GM23338 (cell line): ENCODE results near the gene DNAH17. TPM values are rescaled to one million over a fixed set of nuclear protein-coding genes. Genes with fewer than 3 reads are reported as not detected.

Experiments
- ATAC-seq: fragments of 200-7000 bp; cut with Tn5 transposase; 3 replicates; pipeline ENCODE4 v1.9.1; 2020
- DNase-seq: peaks from one replicate; pipeline ENCODE4 v3.0.0-alpha.2; 2015; ENCODE audit warnings: low spot score
- H2AFZ ChIP-seq: fragments of 200-600 bp; sonication (generic); 2 replicates; pipeline ENCODE4 v1.8.0; 2016; ENCODE audit warnings: antibody characterized with exemption, mild to moderate bottlenecking, moderate library complexity
- H3F3A ChIP-seq: fragments of 200-600 bp; sonication (generic); replicated peaks from 2 replicates; pipeline ENCODE4 v1.8.0; 2017; ENCODE audit warnings: antibody characterized with exemption, mixed run types, low read depth
- H3K27ac ChIP-seq: fragments of 200-600 bp; sonication (generic); 2 replicates; pipeline ENCODE4 v1.6.1; 2016; ENCODE audit warnings: low read depth
- H3K27me3 ChIP-seq: fragments of 200-600 bp; sonication (generic); 2 replicates; pipeline ENCODE4 v1.8.0; 2016; ENCODE audit warnings: mild to moderate bottlenecking, mixed run types, moderate library complexity; ENCODE audit not compliant: insufficient read depth
- H3K36me3 ChIP-seq: fragments of 200-600 bp; sonication (generic); 2 replicates; pipeline ENCODE4 v1.8.0; 2016; ENCODE audit warnings: mild to moderate bottlenecking; ENCODE audit not compliant: insufficient read depth
- H3K4me1 ChIP-seq: fragments of 200-600 bp; sonication (generic); 2 replicates; pipeline ENCODE4 v1.8.0; 2016; ENCODE audit warnings: mild to moderate bottlenecking, moderate library complexity; ENCODE audit not compliant: insufficient read depth
- H3K4me2 ChIP-seq: fragments of 200-600 bp; sonication (generic); 2 replicates; pipeline ENCODE4 v1.7.1; 2017; ENCODE audit warnings: mixed run types
- H3K4me3 ChIP-seq: fragments of 200-600 bp; sonication (generic); 2 replicates; pipeline ENCODE4 v1.6.1; 2016; ENCODE audit warnings: mixed run types
- H3K79me2 ChIP-seq: fragments of 200-600 bp; sonication (generic); replicated peaks from 2 replicates; pipeline ENCODE4 v1.8.0; 2017; ENCODE audit warnings: mild to moderate bottlenecking; ENCODE audit not compliant: insufficient read depth
- H3K9me2 ChIP-seq: fragments of 200-600 bp; sonication (generic); 2 replicates; pipeline ENCODE4 v1.8.0; 2017; ENCODE audit not compliant: insufficient read depth
- H4K20me1 ChIP-seq: fragments of 200-600 bp; sonication (generic); replicated peaks from 2 replicates; pipeline ENCODE4 v1.8.0; 2017; ENCODE audit warnings: mild to moderate bottlenecking; ENCODE audit not compliant: insufficient read depth
- H3K27ac Mint-ChIP-seq: 2 replicates; pipeline ENCODE4 v1.8.0; 2020; ENCODE audit warnings: inconsistent platforms, mild to moderate bottlenecking, moderate library complexity, mixed read lengths
- H3K27me3 Mint-ChIP-seq: 3 replicates; pipeline ENCODE4 v1.8.0; 2022; ENCODE audit warnings: low read depth, mild to moderate bottlenecking, moderate library complexity, mixed read lengths, inconsistent platforms; ENCODE audit not compliant: insufficient read depth, poor library complexity
- H3K36me3 Mint-ChIP-seq: 3 replicates; pipeline ENCODE4 v1.8.0; 2021; ENCODE audit warnings: low read depth, mild to moderate bottlenecking, inconsistent platforms, moderate library complexity, mixed read lengths
- H3K4me1 Mint-ChIP-seq: 3 replicates; pipeline ENCODE4 v1.8.0; 2020; ENCODE audit warnings: mild to moderate bottlenecking, inconsistent platforms, mixed read lengths
- H3K4me3 Mint-ChIP-seq: 3 replicates; pipeline ENCODE4 v1.8.0; 2021; ENCODE audit warnings: moderate library complexity, mild to moderate bottlenecking, inconsistent platforms, mixed read lengths
- H3K9me3 Mint-ChIP-seq: 3 replicates; pipeline ENCODE4 v1.8.0; 2020; ENCODE audit warnings: moderate library complexity, mild to moderate bottlenecking, inconsistent platforms, mixed read lengths
- CREB1 ChIP-seq: fragments of 250-450 bp; sonication (Bioruptor Pico); IDR thresholded peaks from 2 replicates; pipeline ENCODE4 v1.5.0; 2020; ENCODE audit warnings: low read depth, mild to moderate bottlenecking, moderate library complexity
- EZH2 ChIP-seq: fragments of 200-600 bp; sonication (generic); IDR thresholded peaks from one replicate; pipeline ENCODE4 v1.8.0; 2017; ENCODE audit warnings: antibody characterized with exemption, mild to moderate bottlenecking, low read depth; ENCODE audit not compliant: unreplicated experiment
- EZH2phosphoT487 ChIP-seq: fragments of 200-600 bp; sonication (generic); IDR thresholded peaks from one replicate; pipeline ENCODE4 v1.8.1; 2018; ENCODE audit warnings: antibody characterized with exemption; ENCODE audit not compliant: unreplicated experiment
- JUNB ChIP-seq: IDR thresholded peaks from one replicate; pipeline ENCODE4 v1.6.1; 2016; ENCODE audit warnings: antibody characterized with exemption; ENCODE audit not compliant: unreplicated experiment
- NANOG ChIP-seq: IDR thresholded peaks from 2 replicates; pipeline ENCODE4 v1.6.1; 2016; ENCODE audit warnings: antibody characterized with exemption, borderline replicate concordance
- POLR2AphosphoS5 ChIP-seq: IDR thresholded peaks from 2 replicates; pipeline ENCODE4 v1.6.1; 2016; ENCODE audit warnings: antibody characterized with exemption, low read depth
- STAT1 ChIP-seq: IDR thresholded peaks from one replicate; pipeline ENCODE4 v1.6.1; 2016; ENCODE audit warnings: antibody characterized with exemption; ENCODE audit not compliant: unreplicated experiment
- ZNF114 ChIP-seq: fragments of 250-450 bp; sonication (Bioruptor Pico); IDR thresholded peaks from 2 replicates; pipeline ENCODE4 v1.5.0; 2020; ENCODE audit warnings: mild to moderate bottlenecking, moderate library complexity
- ZNF331 ChIP-seq: fragments of 250-450 bp; sonication (Bioruptor Pico); IDR thresholded peaks from 2 replicates; pipeline ENCODE4 v1.5.0; 2020; ENCODE audit warnings: low read depth, mild to moderate bottlenecking, moderate library complexity
- polyA plus RNA-seq: library from polyadenylated mRNA; unstranded; fragments of >200 nt; fragmentation: Nextera tagmentation; extraction: Ambion mirVana; gene quantifications from 2 replicates; pipeline ENCODE4 v1.2.1, GENCODE V29; 2016
- total RNA-seq: library from RNA; depleted of rRNA; stranded (reverse); fragments of >200 nt; shearing (Covaris generic); gene quantifications from 2 replicates; pipeline ENCODE4 v1.2.3, GENCODE V29; 2014
- TF ChIP-seq, protein P1 (sequence below), 2 experiments: fragments of 200-600 bp in 1 of 2; sonication (generic) in 1 of 2; conservative IDR thresholded peaks; 2 replicates each; pipeline versions ENCODE4 v1.5.1 to v1.6.1; 2016 to 2017; ENCODE audit warnings: antibody characterized with exemption in 2 of 2, low read depth in 2 of 2, mild to moderate bottlenecking in 2 of 2, moderate library complexity in 1 of 2
- TF ChIP-seq, protein P2 (sequence below): IDR thresholded peaks from one replicate; pipeline ENCODE4 v1.6.1; 2018; ENCODE audit warnings: antibody characterized with exemption; ENCODE audit not compliant: unreplicated experiment
- TF ChIP-seq, protein P3 (sequence below): fragments of 250-450 bp; sonication (Bioruptor Pico); IDR thresholded peaks from 2 replicates; pipeline ENCODE4 v1.5.0; 2020; ENCODE audit warnings: mild to moderate bottlenecking, moderate library complexity
- TF ChIP-seq, protein P4 (sequence below): IDR thresholded peaks from 2 replicates; pipeline ENCODE4 v1.6.1; 2016; ENCODE audit warnings: antibody characterized with exemption

DNAH17 gene
- total and polyA plus RNA-seq, 2 experiments from 2014 or later: 0.59 to 2.0 TPM

DNA sequence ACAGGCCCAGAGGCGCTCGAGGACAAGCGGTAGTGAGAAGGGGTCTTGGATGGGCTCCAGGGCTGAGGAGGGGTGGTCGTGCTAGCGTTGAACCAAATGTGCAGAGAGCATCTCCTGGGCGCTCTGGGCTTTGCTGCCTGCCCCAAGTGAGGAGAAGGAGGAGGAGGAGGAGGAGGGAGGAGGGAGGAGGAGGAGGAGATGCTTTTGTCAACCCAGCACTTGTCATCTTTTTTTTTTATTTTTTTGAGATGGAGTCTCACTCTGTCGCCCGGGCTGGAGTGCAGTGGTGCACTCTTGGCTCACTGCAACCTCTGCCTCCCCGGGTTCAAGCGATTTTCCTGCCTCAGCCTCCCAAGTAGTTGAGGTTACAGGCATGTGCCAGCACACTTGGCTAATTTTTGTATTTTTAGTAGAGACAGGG is 138.9 kb downstream of the DNAH17 start:
- Histone ChIP-seq H3K9me2 (no peaks in the 10 kb centered on the region), H3K27me3 (no peaks in the 10 kb centered on the region), H3F3A (no peaks in the 10 kb centered on the region), H4K20me1 (no peaks in the 10 kb centered on the region), H3K27ac (no peak overlapping the region), H3K4me2 (no peak overlapping the region), H2AFZ (no peak overlapping the region), H3K4me3 (no peak overlapping the region), H3K36me3 (no peaks in the 10 kb centered on the region), H3K79me2 (no peaks in the 10 kb centered on the region), H3K4me1 (no peaks in the 10 kb centered on the region; the same call in 1 of the 2 replicates)
- Mint-ChIP-seq H3K36me3 (peaks cover 4% of the 10 kb centered on the region; the same call in 1 of the 3 replicates), H3K4me1 (peaks cover 23% of the 10 kb centered on the region), H3K4me3 (no peak overlapping the region), H3K27ac (no peak overlapping the region), H3K27me3 (peaks cover 16% of the 10 kb centered on the region), H3K9me3 (peaks cover 16% of the 10 kb centered on the region)
- DNase-seq (no peak), ATAC-seq (no peak)
- TF ChIP-seq JUNB: no peak
- no peak for TF ChIP-seq ZNF331 (CRISPR knock-in tag)
- TF ChIP-seq NANOG: no peak
- TF ChIP-seq, protein P1, sequence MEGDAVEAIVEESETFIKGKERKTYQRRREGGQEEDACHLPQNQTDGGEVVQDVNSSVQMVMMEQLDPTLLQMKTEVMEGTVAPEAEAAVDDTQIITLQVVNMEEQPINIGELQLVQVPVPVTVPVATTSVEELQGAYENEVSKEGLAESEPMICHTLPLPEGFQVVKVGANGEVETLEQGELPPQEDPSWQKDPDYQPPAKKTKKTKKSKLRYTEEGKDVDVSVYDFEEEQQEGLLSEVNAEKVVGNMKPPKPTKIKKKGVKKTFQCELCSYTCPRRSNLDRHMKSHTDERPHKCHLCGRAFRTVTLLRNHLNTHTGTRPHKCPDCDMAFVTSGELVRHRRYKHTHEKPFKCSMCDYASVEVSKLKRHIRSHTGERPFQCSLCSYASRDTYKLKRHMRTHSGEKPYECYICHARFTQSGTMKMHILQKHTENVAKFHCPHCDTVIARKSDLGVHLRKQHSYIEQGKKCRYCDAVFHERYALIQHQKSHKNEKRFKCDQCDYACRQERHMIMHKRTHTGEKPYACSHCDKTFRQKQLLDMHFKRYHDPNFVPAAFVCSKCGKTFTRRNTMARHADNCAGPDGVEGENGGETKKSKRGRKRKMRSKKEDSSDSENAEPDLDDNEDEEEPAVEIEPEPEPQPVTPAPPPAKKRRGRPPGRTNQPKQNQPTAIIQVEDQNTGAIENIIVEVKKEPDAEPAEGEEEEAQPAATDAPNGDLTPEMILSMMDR (conservative IDR thresholded peaks at IDR 0.05; ENCODE audit: low read depth in 2 of 2): no peak
- TF ChIP-seq, protein P2, sequence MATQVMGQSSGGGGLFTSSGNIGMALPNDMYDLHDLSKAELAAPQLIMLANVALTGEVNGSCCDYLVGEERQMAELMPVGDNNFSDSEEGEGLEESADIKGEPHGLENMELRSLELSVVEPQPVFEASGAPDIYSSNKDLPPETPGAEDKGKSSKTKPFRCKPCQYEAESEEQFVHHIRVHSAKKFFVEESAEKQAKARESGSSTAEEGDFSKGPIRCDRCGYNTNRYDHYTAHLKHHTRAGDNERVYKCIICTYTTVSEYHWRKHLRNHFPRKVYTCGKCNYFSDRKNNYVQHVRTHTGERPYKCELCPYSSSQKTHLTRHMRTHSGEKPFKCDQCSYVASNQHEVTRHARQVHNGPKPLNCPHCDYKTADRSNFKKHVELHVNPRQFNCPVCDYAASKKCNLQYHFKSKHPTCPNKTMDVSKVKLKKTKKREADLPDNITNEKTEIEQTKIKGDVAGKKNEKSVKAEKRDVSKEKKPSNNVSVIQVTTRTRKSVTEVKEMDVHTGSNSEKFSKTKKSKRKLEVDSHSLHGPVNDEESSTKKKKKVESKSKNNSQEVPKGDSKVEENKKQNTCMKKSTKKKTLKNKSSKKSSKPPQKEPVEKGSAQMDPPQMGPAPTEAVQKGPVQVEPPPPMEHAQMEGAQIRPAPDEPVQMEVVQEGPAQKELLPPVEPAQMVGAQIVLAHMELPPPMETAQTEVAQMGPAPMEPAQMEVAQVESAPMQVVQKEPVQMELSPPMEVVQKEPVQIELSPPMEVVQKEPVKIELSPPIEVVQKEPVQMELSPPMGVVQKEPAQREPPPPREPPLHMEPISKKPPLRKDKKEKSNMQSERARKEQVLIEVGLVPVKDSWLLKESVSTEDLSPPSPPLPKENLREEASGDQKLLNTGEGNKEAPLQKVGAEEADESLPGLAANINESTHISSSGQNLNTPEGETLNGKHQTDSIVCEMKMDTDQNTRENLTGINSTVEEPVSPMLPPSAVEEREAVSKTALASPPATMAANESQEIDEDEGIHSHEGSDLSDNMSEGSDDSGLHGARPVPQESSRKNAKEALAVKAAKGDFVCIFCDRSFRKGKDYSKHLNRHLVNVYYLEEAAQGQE: no peak
- TF ChIP-seq, protein P3, sequence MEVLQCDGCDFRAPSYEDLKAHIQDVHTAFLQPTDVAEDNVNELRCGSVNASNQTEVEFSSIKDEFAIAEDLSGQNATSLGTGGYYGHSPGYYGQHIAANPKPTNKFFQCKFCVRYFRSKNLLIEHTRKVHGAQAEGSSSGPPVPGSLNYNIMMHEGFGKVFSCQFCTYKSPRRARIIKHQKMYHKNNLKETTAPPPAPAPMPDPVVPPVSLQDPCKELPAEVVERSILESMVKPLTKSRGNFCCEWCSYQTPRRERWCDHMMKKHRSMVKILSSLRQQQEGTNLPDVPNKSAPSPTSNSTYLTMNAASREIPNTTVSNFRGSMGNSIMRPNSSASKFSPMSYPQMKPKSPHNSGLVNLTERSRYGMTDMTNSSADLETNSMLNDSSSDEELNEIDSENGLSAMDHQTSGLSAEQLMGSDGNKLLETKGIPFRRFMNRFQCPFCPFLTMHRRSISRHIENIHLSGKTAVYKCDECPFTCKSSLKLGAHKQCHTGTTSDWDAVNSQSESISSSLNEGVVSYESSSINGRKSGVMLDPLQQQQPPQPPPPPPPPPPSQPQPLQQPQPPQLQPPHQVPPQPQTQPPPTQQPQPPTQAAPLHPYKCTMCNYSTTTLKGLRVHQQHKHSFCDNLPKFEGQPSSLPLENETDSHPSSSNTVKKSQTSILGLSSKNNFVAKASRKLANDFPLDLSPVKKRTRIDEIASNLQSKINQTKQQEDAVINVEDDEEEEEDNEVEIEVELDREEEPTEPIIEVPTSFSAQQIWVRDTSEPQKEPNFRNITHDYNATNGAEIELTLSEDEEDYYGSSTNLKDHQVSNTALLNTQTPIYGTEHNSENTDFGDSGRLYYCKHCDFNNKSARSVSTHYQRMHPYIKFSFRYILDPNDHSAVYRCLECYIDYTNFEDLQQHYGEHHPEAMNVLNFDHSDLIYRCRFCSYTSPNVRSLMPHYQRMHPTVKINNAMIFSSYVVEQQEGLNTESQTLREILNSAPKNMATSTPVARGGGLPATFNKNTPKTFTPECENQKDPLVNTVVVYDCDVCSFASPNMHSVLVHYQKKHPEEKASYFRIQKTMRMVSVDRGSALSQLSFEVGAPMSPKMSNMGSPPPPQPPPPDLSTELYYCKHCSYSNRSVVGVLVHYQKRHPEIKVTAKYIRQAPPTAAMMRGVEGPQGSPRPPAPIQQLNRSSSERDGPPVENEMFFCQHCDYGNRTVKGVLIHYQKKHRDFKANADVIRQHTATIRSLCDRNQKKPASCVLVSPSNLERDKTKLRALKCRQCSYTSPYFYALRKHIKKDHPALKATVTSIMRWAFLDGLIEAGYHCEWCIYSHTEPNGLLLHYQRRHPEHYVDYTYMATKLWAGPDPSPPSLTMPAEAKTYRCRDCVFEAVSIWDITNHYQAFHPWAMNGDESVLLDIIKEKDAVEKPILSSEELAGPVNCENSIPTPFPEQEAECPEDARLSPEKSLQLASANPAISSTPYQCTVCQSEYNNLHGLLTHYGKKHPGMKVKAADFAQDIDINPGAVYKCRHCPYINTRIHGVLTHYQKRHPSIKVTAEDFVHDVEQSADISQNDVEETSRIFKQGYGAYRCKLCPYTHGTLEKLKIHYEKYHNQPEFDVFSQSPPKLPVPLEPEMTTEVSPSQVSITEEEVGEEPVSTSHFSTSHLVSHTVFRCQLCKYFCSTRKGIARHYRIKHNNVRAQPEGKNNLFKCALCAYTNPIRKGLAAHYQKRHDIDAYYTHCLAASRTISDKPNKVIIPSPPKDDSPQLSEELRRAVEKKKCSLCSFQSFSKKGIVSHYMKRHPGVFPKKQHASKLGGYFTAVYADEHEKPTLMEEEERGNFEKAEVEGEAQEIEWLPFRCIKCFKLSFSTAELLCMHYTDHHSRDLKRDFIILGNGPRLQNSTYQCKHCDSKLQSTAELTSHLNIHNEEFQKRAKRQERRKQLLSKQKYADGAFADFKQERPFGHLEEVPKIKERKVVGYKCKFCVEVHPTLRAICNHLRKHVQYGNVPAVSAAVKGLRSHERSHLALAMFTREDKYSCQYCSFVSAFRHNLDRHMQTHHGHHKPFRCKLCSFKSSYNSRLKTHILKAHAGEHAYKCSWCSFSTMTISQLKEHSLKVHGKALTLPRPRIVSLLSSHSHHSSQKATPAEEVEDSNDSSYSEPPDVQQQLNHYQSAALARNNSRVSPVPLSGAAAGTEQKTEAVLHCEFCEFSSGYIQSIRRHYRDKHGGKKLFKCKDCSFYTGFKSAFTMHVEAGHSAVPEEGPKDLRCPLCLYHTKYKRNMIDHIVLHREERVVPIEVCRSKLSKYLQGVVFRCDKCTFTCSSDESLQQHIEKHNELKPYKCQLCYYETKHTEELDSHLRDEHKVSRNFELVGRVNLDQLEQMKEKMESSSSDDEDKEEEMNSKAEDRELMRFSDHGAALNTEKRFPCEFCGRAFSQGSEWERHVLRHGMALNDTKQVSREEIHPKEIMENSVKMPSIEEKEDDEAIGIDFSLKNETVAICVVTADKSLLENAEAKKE (CRISPR knock-in tag): no peak
- no peak for TF ChIP-seq STAT1
- no peak for TF ChIP-seq ZNF114 (CRISPR knock-in tag)
- TF ChIP-seq EZH2phosphoT487: no peak
- no peak for TF ChIP-seq CREB1 (CRISPR knock-in tag)
- TF ChIP-seq, protein P4, sequence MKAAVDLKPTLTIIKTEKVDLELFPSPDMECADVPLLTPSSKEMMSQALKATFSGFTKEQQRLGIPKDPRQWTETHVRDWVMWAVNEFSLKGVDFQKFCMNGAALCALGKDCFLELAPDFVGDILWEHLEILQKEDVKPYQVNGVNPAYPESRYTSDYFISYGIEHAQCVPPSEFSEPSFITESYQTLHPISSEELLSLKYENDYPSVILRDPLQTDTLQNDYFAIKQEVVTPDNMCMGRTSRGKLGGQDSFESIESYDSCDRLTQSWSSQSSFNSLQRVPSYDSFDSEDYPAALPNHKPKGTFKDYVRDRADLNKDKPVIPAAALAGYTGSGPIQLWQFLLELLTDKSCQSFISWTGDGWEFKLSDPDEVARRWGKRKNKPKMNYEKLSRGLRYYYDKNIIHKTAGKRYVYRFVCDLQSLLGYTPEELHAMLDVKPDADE: no peak
- no peak for TF ChIP-seq POLR2AphosphoS5
- no peak for TF ChIP-seq EZH2
